Neuron (in vitro differentiated cells): ENCODE data around the gene PRAME.

ENCODE experiments used
- H2AFZ ChIP-seq: one replicate; pipeline ENCODE4 v1.6.1; 2013; ENCODE audit warnings: low read depth, mild to moderate bottlenecking, inconsistent platforms, low read length, moderate library complexity
- H3K27me3 ChIP-seq: one replicate; pipeline ENCODE4 v1.6.1; 2013; ENCODE audit warnings: low read length; ENCODE audit not compliant: insufficient read depth
- H3K36me3 ChIP-seq: one replicate; pipeline ENCODE4 v1.6.1; 2013; ENCODE audit warnings: low read length; ENCODE audit not compliant: insufficient read depth
- H3K4me1 ChIP-seq: one replicate; pipeline ENCODE4 v1.6.1; 2013; ENCODE audit warnings: low read length; ENCODE audit not compliant: insufficient read depth
- H3K4me3 ChIP-seq: 2 replicates; pipeline ENCODE4 v1.5.1; 2013; ENCODE audit warnings: mild to moderate bottlenecking, low read length, moderate library complexity
- H3K9me3 ChIP-seq: one replicate; pipeline ENCODE4 v1.6.1; 2013; ENCODE audit warnings: low read length

The PRAME gene

DNA sequence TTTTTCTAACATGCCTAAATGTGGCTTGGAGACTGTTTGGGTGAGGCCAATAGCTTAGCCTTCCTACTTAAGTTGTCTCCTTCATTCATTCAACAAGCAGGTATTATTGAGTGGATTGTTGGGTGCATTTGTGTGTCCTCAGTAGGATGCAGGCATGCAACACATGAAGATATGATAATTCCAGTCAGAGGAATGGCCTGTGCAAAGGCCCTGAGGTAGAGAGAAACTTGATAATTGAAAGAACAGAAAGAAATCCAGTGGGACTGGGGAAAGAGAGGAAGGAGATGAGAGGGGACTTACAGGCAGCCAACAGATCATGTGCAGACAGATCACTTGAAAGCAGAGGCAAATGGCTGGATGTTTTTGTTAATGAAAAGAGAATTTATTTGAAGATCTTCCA, 15.3 kb upstream of the PRAME start:
- Histone ChIP-seq H3K9me3 (no peaks in the 10 kb centered on the region), H3K4me1 (no peaks in the 10 kb centered on the region), H2AFZ (no peak overlapping the region), H3K4me3 (no peak overlapping the region), H3K36me3 (no peaks in the 10 kb centered on the region), H3K27me3 (no peaks in the 10 kb centered on the region)

DNA sequence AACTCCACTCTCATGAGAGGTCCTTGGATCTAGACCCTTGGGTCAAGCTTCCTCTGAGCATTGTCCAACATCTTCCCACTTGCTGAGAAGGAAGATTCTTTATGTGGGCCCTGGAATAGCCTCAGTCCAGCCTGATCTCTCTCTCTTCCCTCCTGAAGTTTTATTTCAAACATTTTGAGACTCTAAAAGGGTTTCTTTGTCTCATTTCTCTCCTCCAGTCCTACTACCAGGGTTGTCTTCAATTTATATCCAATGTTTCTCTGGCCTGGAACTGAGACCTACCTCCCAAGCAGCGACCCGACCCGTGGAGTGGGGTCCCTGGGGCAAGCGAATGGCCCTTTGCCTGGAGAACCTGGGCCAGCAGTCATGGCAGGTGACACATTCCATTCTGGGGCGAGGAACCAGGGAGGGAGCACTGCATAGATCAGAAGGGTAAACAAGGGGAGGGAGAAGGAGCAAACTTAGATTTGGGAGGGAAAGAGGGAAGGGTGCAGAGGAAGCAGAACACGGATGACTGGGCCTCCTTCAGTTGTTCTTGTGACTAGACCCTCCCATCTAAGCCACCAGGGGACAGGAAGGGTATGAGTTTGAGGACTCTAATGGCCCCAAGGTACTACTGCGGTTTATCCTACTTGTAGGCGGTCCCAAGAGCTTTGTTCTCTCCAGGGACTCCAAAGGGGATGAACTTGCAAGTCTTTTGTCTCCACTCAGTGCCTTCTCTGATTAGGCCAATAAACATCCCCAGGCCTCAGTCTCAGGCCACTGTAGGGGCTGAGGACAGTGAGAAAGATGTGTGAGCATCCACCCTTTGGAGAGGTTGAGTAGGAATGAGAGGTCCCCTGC, 14.2 kb upstream of the PRAME start:
- H2AFZ ChIP-seq: no peak overlapping the region
- H3K4me1 ChIP-seq: no peaks in the 10 kb centered on the region
- no peaks in the 10 kb centered on the region for H3K9me3 ChIP-seq
- no peaks in the 10 kb centered on the region for H3K27me3 ChIP-seq
- no peaks in the 10 kb centered on the region for H3K36me3 ChIP-seq
- no peak overlapping the region for H3K4me3 ChIP-seq

DNA sequence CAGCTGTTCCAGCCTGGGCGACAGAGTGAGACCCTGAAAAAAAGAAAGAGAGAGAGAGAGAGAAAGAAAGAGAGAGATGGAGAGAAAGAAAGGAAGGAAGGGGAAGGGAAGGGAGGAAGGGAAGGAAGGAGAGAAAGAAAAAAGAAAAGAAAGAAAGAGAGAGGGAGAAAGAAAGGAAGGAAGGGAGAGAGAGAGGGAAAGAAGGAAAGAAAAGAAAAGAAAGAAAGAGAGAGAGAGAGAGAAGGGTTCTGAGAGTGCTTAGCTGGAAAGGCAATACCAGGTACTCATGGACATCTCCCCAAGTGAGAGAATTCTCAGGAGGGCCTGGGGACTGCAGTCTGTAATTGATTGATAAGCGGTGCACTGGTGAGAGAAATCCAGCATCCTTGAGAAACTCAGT, 12.8 kb upstream of the PRAME start:
- no peaks in the 10 kb centered on the region for H3K27me3 ChIP-seq
- no peaks in the 10 kb centered on the region for H3K4me1 ChIP-seq
- H3K9me3 ChIP-seq: no peaks in the 10 kb centered on the region
- no peak overlapping the region for H2AFZ ChIP-seq
- H3K4me3 ChIP-seq: no peak overlapping the region
- no peaks in the 10 kb centered on the region for H3K36me3 ChIP-seq

DNA sequence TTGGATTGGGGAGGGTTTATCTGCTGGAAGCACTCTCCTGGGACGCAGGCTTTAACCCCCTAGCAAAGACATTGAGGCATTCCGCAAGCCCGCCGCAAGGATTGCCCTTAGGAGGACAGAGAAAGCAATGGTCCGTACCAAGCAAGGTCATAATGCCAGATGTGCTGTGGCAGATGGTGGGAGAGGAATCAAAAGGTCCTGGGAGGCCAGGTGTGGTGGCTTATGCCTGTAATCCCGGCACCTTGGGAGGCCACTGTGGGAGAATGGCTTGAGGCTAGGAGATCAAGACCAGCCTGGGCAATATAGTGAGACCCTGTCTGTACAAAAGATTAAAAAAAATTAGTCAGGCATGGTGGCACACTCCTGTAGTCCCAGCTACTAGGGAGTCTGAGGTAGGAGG, 12.4 kb upstream of the PRAME start:
- Histone ChIP-seq H3K27me3 (no peaks in the 10 kb centered on the region), H3K36me3 (no peaks in the 10 kb centered on the region), H2AFZ (no peak overlapping the region), H3K4me3 (no peak overlapping the region), H3K9me3 (no peaks in the 10 kb centered on the region), H3K4me1 (no peaks in the 10 kb centered on the region)

DNA sequence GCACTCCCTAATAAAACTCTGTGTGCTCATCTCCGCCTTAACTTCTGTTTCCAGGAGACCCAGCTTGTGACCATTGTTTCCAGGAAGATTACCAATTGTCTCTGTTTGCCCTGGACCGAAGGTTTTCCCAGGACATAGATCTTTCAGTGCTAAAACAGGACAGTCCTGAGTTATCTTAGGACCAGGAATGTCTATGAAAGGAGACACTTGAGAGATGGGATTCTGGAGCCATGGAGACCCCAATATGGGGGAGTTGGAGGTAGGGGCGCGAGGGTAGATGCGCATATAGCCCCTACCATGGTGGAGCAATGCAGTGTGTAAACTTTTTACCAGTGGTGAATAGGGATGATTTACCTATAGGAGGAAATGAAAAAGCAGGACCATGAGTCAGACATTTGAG, 10.2 kb upstream of the PRAME start:
- H3K4me1 ChIP-seq: no peaks in the 10 kb centered on the region
- no peak overlapping the region for H2AFZ ChIP-seq
- H3K27me3 ChIP-seq: no peaks in the 10 kb centered on the region
- H3K36me3 ChIP-seq: no peaks in the 10 kb centered on the region
- no peaks in the 10 kb centered on the region for H3K9me3 ChIP-seq
- H3K4me3 ChIP-seq: no peak overlapping the region

DNA sequence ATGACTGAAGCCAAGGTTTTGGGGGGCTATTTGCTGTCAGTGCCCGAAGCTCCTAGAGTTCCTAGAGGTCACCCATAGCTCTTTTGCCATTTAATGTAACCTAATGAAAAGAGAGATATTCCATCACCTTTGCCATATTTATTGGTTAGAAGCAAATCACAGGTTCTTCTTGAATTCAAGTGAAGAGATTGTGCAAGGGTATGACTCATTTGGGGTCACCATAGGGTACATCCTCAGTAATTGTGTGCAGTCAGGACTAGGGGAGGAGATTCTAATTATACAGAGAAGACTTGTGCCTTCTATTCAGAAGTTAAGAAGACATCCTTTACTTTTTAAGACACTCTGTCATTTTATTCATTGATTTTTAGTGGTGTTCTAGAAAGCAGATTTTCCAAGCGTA, 6.9 kb upstream of the PRAME start:
- Histone ChIP-seq H2AFZ (no peak overlapping the region), H3K4me1 (no peaks in the 10 kb centered on the region), H3K27me3 (no peaks in the 10 kb centered on the region), H3K36me3 (no peaks in the 10 kb centered on the region), H3K4me3 (no peak overlapping the region), H3K9me3 (no peaks in the 10 kb centered on the region)

DNA sequence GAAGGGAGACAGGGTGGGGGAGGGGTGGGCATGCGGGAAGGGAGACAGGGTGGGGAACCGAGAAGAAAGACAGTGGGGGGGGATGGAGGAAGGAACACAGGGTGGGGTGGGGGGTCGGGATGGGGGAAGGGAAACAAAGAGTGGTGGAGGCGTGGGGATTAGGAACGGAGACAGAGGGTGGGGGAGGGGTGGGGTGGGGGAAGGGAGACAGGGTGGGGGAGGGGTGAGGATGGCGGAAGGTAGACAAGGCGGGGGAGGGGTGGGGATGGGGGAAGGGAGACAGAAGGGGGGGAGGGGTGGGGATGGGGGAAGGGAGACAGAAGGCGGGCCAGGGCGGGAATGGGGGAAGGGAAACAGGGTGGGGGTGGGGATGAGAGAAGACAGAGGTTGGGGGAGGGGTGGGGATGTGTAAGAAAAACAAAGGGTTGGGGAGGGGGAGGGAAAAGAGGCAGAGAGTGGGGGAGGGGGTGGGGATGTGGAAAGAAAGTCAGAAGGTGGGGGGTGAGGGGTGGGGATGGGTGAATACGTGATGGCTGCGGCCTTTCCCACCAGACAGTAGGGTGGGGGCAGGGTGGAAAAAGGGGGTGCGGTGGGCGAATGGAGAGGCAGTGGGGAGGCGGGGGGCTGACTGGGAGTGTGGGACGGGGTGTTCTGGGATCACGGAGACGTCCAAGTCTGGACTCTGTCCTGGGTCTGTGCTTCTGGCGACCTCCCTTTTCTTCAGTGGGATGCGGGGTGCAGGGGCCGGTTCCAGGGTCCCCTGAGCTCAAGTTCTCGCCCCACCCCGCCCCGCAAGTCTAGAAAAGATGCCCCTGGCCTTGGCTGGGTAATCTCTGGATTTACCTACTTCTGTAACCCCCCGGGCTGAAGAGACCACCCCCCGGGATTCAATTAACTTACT, 744 bp downstream of the PRAME start:
- Histone ChIP-seq H3K27me3 (peaks cover 7% of the 10 kb centered on the region), H3K4me3 (no peak overlapping the region), H3K36me3 (no peaks in the 10 kb centered on the region), H3K9me3 (no peaks in the 10 kb centered on the region), H3K4me1 (no peaks in the 10 kb centered on the region), H2AFZ (no peak overlapping the region)

DNA sequence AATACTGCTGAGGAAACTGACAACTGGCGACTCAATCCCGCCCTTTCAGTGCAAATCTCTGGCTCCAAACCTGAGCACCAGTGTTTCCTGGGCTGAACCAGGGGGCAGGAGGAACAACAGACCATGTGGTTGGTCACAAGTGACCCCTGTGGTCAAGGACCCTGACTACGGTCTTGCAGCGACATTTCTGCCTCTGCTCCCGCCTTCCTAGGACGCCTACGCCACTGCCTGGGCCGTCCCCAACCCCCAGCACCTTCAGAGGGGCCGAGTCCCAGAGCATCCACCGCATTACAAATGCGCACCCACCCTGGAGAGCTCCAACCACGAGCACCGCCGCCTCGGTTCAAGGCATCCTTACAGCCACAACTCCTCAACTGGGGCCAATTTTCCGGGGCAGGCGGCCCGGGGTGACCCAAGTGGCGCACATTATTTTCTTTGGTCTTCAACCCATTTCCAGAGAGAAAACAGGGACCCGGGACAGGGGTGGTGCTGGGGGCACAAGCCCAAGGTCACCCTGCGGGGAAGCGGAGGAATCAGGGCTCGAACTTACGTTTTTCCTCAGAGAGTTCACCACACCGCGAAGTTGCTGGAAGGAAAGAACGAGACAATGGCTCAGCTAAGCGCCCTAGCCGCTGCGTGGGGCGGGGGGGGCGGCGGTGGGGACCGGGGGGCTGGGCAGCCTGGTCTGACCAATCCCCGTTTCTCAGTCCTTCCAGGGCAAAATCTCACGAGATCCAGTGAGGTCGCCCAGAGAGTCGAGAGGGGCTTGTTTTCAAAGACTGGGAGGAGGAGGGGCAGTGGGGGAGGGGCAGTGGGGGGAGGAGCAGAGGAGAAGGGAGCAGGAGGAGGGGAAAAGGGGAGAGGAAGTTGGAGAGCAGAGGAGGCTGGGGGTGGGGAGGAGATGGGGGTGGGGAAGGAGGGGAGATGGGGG, 1.8 kb downstream of the PRAME start:
- Histone ChIP-seq H2AFZ (no peak overlapping the region), H3K36me3 (no peaks in the 10 kb centered on the region), H3K27me3 (peaks cover 7% of the 10 kb centered on the region), H3K9me3 (no peaks in the 10 kb centered on the region), H3K4me1 (no peaks in the 10 kb centered on the region), H3K4me3 (no peak overlapping the region)

DNA sequence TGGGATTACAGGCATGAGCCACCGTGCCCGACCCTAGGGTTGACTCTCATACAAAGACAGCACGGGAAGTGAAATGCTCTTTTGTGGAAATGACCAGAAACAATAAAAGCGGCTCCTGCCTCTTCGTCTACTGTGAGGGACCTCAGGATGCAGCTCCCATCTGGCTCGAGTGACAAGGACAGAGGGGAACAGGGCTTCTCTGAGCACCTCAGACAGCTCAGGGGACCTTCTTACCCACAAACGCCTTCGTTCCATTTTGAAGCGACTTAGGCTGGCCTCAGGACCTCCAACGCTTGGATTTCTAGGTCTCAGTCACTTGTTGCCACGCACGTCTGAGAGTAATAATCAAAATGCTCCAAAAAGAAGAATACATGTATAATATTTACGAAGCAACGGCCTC, 2.5 kb downstream of the PRAME start:
- Histone ChIP-seq H3K4me3 (no peak overlapping the region), H3K27me3 (peaks cover 7% of the 10 kb centered on the region), H3K9me3 (no peaks in the 10 kb centered on the region), H2AFZ (no peak overlapping the region), H3K36me3 (no peaks in the 10 kb centered on the region), H3K4me1 (no peaks in the 10 kb centered on the region)

DNA sequence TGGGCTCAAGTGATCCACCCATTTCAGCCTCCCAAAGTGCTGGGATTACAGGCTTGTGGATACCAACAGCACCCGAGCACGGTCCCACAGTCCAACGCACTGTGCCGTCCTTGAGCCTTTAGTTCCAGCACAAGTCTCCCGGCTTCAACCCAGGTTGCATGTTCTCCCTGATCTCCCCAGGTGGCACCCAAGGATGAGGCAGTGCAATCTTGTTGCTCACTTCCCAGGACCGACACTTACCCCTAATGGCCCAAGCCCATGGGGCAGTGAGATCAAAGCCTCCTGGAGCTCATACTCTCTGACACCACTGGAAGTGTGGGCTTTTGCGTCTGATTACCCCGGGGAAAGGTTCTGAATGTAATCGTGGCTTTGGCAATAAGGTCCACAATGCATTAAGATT, 3.5 kb downstream of the PRAME start:
- peaks cover 11% of the 10 kb centered on the region for H3K27me3 ChIP-seq
- no peak overlapping the region for H3K4me3 ChIP-seq
- no peaks in the 10 kb centered on the region for H3K36me3 ChIP-seq
- no peaks in the 10 kb centered on the region for H3K4me1 ChIP-seq
- no peaks in the 10 kb centered on the region for H3K9me3 ChIP-seq
- no peak overlapping the region for H2AFZ ChIP-seq

DNA sequence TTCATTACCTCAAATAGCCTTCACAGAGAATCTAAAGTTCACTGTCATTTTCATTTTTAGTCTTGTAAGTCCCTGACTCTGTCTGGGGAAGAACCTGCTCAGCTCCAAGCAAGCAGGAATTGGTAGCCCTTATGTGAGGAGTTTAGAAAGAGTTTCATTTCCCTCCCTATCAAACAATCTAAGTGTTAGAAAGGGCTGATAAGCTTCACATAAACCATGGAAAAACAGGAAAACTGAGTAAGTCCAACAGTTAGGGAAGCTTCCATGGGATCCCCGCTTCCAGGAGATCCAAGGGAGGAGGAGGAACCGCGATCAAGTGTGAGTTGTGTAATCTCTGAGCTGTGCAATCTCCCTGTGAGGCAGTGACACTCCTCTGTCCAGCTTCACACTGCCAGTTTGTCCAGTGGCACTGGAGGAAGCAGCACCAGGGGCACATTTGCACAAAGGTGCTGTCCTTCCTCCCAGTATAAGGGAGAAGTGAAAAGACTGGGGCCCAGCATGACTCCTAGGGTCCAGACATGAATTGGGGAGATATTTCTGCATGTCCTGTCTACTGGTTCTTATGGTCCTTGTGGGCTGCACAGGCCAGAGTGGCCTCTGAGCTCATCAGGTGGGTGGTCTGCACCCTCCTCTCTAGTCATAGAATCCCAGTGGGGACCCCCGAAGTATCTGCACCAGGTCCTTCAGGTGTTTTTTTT, 4.3 kb downstream of the PRAME start:
- Histone ChIP-seq H2AFZ (no peak overlapping the region), H3K27me3 (peaks cover 11% of the 10 kb centered on the region), H3K36me3 (no peaks in the 10 kb centered on the region), H3K4me1 (no peaks in the 10 kb centered on the region), H3K4me3 (no peak overlapping the region), H3K9me3 (no peaks in the 10 kb centered on the region)

DNA sequence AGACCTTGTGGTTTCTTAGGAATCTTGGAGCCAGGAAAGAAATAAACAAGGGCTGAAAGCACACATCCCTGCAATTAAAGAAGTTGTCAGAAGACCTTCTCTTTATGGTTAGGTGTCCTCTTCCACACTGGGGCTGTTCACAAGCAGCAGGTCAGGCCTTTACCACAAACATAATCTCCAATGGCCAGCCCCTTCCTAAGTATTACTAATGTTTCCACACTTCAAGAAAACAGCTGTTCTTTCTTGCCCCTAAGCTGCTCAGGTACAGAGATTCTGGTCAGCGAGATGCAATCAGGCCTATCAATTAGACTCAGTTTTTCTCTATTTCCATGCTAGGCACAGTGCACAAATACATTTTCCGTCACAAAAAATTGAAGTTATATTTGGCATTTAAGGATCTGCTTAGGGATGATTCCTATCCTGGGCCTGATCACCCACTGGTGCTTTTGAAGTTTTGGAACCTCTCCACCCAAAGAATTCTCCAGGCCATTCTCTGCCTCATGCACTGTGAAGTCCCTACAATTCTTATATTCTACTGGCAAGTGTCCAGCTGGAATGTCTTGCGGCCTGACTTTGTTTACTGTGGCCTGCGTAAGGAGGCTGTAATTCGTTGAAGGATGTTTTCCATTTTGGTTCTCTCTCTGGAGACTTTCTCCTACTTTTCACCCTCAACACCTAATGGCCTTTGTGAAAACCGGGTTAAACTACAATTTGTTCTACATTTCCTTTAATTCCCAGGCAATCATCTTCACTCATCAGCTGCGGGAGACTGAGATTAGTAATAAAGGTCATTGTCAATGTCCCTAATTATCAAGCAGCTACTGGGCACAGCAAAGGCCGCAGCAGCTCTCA, 5.1 kb downstream of the PRAME start:
- no peak overlapping the region for H2AFZ ChIP-seq
- H3K9me3 ChIP-seq: no peaks in the 10 kb centered on the region
- no peaks in the 10 kb centered on the region for H3K4me1 ChIP-seq
- no peaks in the 10 kb centered on the region for H3K36me3 ChIP-seq
- peaks cover 12% of the 10 kb centered on the region for H3K27me3 ChIP-seq
- H3K4me3 ChIP-seq: no peak overlapping the region
